HepG2 (cell line): ENCODE results near the gene DUS1L. TPM values are rescaled to one million over a fixed set of nuclear protein-coding genes. Genes with fewer than 3 reads are reported as not detected.
A peak's percentile ranks its signal among the peaks of the same experiment; 100 is the strongest.

Source experiments
- ATAC-seq: fragments of 200-7000 bp; cut with Tn5 transposase; 3 replicates; pipeline ENCODE4 v1.9.1; 2020; ENCODE audit warnings: mild to moderate bottlenecking, moderate library complexity
- BruUV-seq: library from RNA; stranded (reverse); fragments of 400-500 nt; replicated peaks from 2 replicates; lab custom pipeline; 2021; lab: Mats Ljungman, UMichigan
- CTCF ChIA-PET: fragments of 300-600 bp; formaldehyde crosslinking; extraction: SDS; loops from one replicate; lab custom pipeline; 2021; ENCODE audit warnings: low total read pairs, inconsistent platforms, low intra/inter-chr PET ratio; lab: Yijun Ruan, JAX
- POLR2A ChIA-PET: fragments of 350-600 bp; sonication (Branson Sonifier 250); formaldehyde crosslinking; loops from one replicate; lab custom pipeline; 2020; ENCODE audit warnings: antibody characterized with exemption, inconsistent platforms; lab: Yijun Ruan, JAX
- DNase-seq: peaks from one replicate; pipeline ENCODE4 v3.0.0-alpha.2; 2015; ENCODE audit warnings: low spot score
- FAIRE-seq: peaks from 3 replicates; lab custom pipeline; 2011; peaks lifted over from hg19 to GRCh38; lab: Jason Lieb, UNC
- H2AFZ ChIP-seq: one replicate; pipeline ENCODE4 v1.6.1; 2011; ENCODE audit warnings: low read length, inconsistent platforms
- H3K27ac ChIP-seq: fragments of 300-600 bp; 3 replicates; pipeline ENCODE4 v1.8.0; 2011; ENCODE audit warnings: mixed run types, mild to moderate bottlenecking, mixed read lengths, low read length, inconsistent platforms; ENCODE audit not compliant: insufficient read depth; ENCODE audit errors: extremely low read length
- H3K27me3 ChIP-seq, 2 experiments: fragments of 200-600 bp in 1 of 2; 2 replicates in 1 of 2; 3 replicates in 1 of 2; pipeline versions ENCODE4 v1.6.0 to v1.8.0; 2011; ENCODE audit warnings: low read length in 2 of 2, mild to moderate bottlenecking in 2 of 2, moderate library complexity in 2 of 2, inconsistent platforms in 1 of 2; ENCODE audit not compliant: insufficient read depth in 2 of 2, control insufficient read depth in 1 of 2
- H3K36me3 ChIP-seq, 2 experiments: fragments of 200-600 bp in 1 of 2; replicated peaks in 1 of 2; 2 replicates in 1 of 2; 3 replicates in 1 of 2; pipeline versions ENCODE4 v1.5.1 to v1.8.0; 2011; ENCODE audit warnings: low read length in 2 of 2, inconsistent platforms in 1 of 2; ENCODE audit not compliant: insufficient read depth in 2 of 2, control insufficient read depth in 1 of 2
- H3K4me1 ChIP-seq: 2 replicates; pipeline ENCODE4 v1.5.1; 2012; ENCODE audit warnings: low read length, inconsistent platforms; ENCODE audit not compliant: insufficient read depth
- H3K4me2 ChIP-seq: 2 replicates; pipeline ENCODE4 v1.6.0; 2011; ENCODE audit warnings: low read depth, low read length, inconsistent platforms
- H3K4me3 ChIP-seq, 3 experiments: fragments of 200-600 bp in 1 of 3; sonication (generic), shearing (Covaris generic) in 1 of 3; replicated peaks in 1 of 3; 2 replicates each; pipeline ENCODE4 v1.5.1; 2011 to 2016; ENCODE audit warnings: low read length in 3 of 3, inconsistent platforms in 2 of 3, low read depth in 2 of 3, mild to moderate bottlenecking in 2 of 3, control low read depth in 1 of 3, mixed read lengths in 1 of 3; ENCODE audit not compliant: insufficient read depth in 1 of 3
- H3K79me2 ChIP-seq: one replicate; pipeline ENCODE4 v1.6.1; 2011; ENCODE audit warnings: low read length, inconsistent platforms; ENCODE audit not compliant: insufficient read depth
- H3K9ac ChIP-seq: 2 replicates; pipeline ENCODE4 v1.6.0; 2011; ENCODE audit warnings: mild to moderate bottlenecking, low read depth, low read length, inconsistent platforms; ENCODE audit not compliant: insufficient read depth
- H3K9me3 ChIP-seq: 2 replicates; pipeline ENCODE4 v1.5.1; 2012; ENCODE audit warnings: mild to moderate bottlenecking, low read length
- H4K20me1 ChIP-seq: 2 replicates; pipeline ENCODE4 v1.6.0; 2011; ENCODE audit warnings: inconsistent platforms, mild to moderate bottlenecking, low read length, moderate library complexity; ENCODE audit not compliant: insufficient read depth
- BCL6 ChIP-seq: IDR thresholded peaks from 2 replicates; pipeline ENCODE4 v1.6.1; 2016; ENCODE audit warnings: missing genetic modification reagents, missing compliant biosample characterization
- CC2D1A ChIP-seq: sonication (generic); formaldehyde crosslinking; IDR thresholded peaks from 2 replicates; pipeline ENCODE4 v1.8.1; 2023; ENCODE audit warnings: mild to moderate bottlenecking, missing genetic modification reagents
- GZF1 ChIP-seq: sonication (generic); formaldehyde crosslinking; IDR thresholded peaks from 2 replicates; pipeline ENCODE4 v1.5.1; 2020; ENCODE audit warnings: mild to moderate bottlenecking, missing genetic modification reagents
- TEAD2 ChIP-seq: sonication (generic); formaldehyde crosslinking; IDR thresholded peaks from 2 replicates; pipeline ENCODE4 v1.9.0; 2021; ENCODE audit warnings: missing genetic modification reagents
- ZNF350 ChIP-seq: sonication (generic); formaldehyde crosslinking; IDR thresholded peaks from 2 replicates; pipeline ENCODE4 v1.4.0; 2020; ENCODE audit warnings: mild to moderate bottlenecking, low read depth, missing genetic modification reagents, borderline replicate concordance
- ZNF616 ChIP-seq: sonication (generic); formaldehyde crosslinking; IDR thresholded peaks from 2 replicates; pipeline ENCODE4 v1.5.0; 2020; ENCODE audit warnings: low read depth, mild to moderate bottlenecking, missing genetic modification reagents
- WGBS: methylation state at CpG from one replicate; pipeline ENCODE4 v1.1.6; 2017; ENCODE audit warnings: low lambda C conversion rate; 5-methylcytosine and 5-hydroxymethylcytosine counted together
- in situ Hi-C: cut with HindIII; loops from 2 replicates; pipeline ENCODE4 v1.10.0; 2017; ENCODE audit warnings: low pct_unique_long_range_greater_than_20kb; ENCODE audit not compliant: extremely low pct_ligation_motif_present
- intact Hi-C: fragments of 100-400 bp; cut with micrococcal nuclease; formaldehyde crosslinking; loops from one replicate; pipeline ENCODE4 v1.10.0; 2022; ENCODE audit not compliant: unreplicated experiment
- polyA plus RNA-seq, 8 experiments: library from polyadenylated mRNA; depleted of rRNA in 3 of 8; stranded (reverse) in 7 of 8; unstranded in 1 of 8; fragments of >200 nt; fragmentation: Illumina TruSeq in 4 of 8; extraction: Trizol in 4 of 8; gene quantifications; 2 replicates each; pipeline versions ENCODE4 v1.2.1 to v1.2.3, GENCODE V29; 2011 to 2016; ENCODE audit warnings: low read depth in 4 of 8, missing spikeins in 1 of 8, mixed read lengths in 1 of 8; ENCODE audit not compliant: insufficient read depth in 1 of 8
- total RNA-seq, 5 experiments: library from RNA; depleted of rRNA; stranded (reverse); fragments of >200 nt; fragmentation: Illumina TruSeq; extraction: Trizol; gene quantifications; 2 replicates each; pipeline ENCODE4 v1.2.3, GENCODE V29; 2016; ENCODE audit warnings: low read depth in 1 of 5
- TF ChIP-seq, protein P1 (sequence below): fragments of 450-650 bp; IDR thresholded peaks from 2 replicates; pipeline ENCODE4 v1.6.1; 2017
- TF ChIP-seq, protein P2 (sequence below): sonication (generic); formaldehyde crosslinking; IDR thresholded peaks from 2 replicates; pipeline ENCODE4 v1.4.0; 2020; ENCODE audit warnings: missing genetic modification reagents; ENCODE audit errors: not compliant biosample characterization
- TF ChIP-seq, protein P3 (sequence below): sonication (generic); formaldehyde crosslinking; IDR thresholded peaks from 2 replicates; pipeline ENCODE4 v1.5.0; 2020; ENCODE audit warnings: missing genetic modification reagents, mild to moderate bottlenecking, borderline replicate concordance
- TF ChIP-seq, protein P4 (sequence below), 2 experiments: fragments of 450-650 bp in 1 of 2; sonication (generic) in 1 of 2; formaldehyde crosslinking in 1 of 2; IDR thresholded peaks; 2 replicates each; pipeline versions ENCODE4 v1.6.1 to v1.8.0; 2016 to 2022; ENCODE audit warnings: antibody characterized with exemption in 1 of 2, mild to moderate bottlenecking in 1 of 2, missing genetic modification reagents in 1 of 2

Gene DUS1L
- total and polyA plus RNA-seq, 2 of the 13 experiments (the other 11 are each of a cell fraction or from before 2014, with no cell fraction given): 81.0 to 109 TPM

DNA sequence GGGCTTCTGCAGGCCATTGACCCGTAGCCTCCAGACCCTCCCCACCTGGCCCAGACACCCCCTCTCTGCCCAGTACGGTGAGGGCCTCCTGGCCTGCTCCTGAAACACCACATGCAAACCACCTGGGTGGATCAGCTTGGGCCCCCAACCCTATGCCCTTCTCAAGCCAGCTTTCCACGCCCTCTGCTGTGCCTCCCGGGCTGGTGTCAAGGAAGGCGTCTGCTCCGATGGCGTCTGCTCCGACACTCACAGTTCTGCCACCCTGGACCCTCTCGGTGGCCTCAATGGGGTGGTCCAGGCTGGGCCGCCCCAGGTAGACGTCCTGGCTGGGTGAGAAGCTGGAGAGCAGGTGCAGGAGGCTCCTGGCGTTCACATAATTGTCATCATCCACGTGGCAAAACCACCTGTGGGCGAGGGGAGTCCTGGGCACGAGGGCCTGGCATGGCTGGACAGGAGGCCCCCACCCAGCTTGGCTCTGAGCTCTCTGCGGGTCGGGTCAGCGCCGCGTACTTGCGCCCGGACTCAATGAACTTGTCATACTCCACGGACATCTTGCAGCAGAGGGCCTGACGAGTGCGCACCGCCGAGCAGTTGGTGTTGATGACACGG, 15.3 kb downstream of the DUS1L start:
- Histone ChIP-seq H2AFZ (no peak overlapping the region), H4K20me1 (no peaks in the 10 kb centered on the region; the same call in 1 of the 2 replicates), H3K9me3 (no peaks in the 10 kb centered on the region), H3K9ac (peak overlapping the region; percentile 88), H3K79me2 (peaks cover 37% of the 10 kb centered on the region), H3K4me2 (peak overlapping the region; percentile 100), H3K36me3 (peaks cover 14 to 42% of the 10 kb centered on the region in 2 experiments), H3K4me3 (peak overlapping the region; percentile 76 to 99 (median 95)), H3K4me1 (peaks cover 41% of the 10 kb centered on the region), H3K27ac (peak overlapping the region; percentile 71), H3K27me3 (no peaks in the 10 kb centered on the region; a peak in 2 of 5 replicates)
- 87% methylated on average over 17 of the region's 28 CpGs for WGBS
- FAIRE-seq: no peak
- DNase-seq: no peak
- in situ Hi-C loops: no loop called here
- intact Hi-C loops: loop anchor here (5.0 kb wide), 1 partner anchor 47 kb away; the partner anchor contains the start of gene FASN
- TSS peak; percentile 44 for BruUV-seq
- ATAC-seq: no peak
- ChIA-PET CTCF (no interaction called here), POLR2A (interaction anchor here (1.0 to 3.4 kb wide), 5 partner anchors 9 to 180 kb away, joined by 3 to 33 read pairs (median 6); partner anchors contain the start of genes CENPX, DCXR, DUS1L and LRRC45)
- TF ChIP-seq TEAD2 (CRISPR knock-in tag): no peak
- TF ChIP-seq ZNF616 (CRISPR knock-in tag): no peak
- TF ChIP-seq GZF1: peak; percentile 17; the same call in 1 of the 2 replicates
- TF ChIP-seq, protein P1, sequence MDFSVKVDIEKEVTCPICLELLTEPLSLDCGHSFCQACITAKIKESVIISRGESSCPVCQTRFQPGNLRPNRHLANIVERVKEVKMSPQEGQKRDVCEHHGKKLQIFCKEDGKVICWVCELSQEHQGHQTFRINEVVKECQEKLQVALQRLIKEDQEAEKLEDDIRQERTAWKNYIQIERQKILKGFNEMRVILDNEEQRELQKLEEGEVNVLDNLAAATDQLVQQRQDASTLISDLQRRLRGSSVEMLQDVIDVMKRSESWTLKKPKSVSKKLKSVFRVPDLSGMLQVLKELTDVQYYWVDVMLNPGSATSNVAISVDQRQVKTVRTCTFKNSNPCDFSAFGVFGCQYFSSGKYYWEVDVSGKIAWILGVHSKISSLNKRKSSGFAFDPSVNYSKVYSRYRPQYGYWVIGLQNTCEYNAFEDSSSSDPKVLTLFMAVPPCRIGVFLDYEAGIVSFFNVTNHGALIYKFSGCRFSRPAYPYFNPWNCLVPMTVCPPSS: no peak
- TF ChIP-seq ZNF350 (CRISPR knock-in tag): no peak
- no peak for TF ChIP-seq CC2D1A (CRISPR knock-in tag)
- TF ChIP-seq, protein P2, sequence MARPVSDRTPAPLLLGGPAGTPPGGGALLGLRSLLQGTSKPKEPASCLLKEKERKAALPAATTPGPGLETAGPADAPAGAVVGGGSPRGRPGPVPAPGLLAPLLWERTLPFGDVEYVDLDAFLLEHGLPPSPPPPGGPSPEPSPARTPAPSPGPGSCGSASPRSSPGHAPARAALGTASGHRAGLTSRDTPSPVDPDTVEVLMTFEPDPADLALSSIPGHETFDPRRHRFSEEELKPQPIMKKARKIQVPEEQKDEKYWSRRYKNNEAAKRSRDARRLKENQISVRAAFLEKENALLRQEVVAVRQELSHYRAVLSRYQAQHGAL (CRISPR knock-in tag): no peak
- TF ChIP-seq, protein P3, sequence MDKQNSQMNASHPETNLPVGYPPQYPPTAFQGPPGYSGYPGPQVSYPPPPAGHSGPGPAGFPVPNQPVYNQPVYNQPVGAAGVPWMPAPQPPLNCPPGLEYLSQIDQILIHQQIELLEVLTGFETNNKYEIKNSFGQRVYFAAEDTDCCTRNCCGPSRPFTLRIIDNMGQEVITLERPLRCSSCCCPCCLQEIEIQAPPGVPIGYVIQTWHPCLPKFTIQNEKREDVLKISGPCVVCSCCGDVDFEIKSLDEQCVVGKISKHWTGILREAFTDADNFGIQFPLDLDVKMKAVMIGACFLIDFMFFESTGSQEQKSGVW (CRISPR knock-in tag): no peak
- no peak for TF ChIP-seq BCL6 (CRISPR knock-in tag)
- TF ChIP-seq, protein P4, sequence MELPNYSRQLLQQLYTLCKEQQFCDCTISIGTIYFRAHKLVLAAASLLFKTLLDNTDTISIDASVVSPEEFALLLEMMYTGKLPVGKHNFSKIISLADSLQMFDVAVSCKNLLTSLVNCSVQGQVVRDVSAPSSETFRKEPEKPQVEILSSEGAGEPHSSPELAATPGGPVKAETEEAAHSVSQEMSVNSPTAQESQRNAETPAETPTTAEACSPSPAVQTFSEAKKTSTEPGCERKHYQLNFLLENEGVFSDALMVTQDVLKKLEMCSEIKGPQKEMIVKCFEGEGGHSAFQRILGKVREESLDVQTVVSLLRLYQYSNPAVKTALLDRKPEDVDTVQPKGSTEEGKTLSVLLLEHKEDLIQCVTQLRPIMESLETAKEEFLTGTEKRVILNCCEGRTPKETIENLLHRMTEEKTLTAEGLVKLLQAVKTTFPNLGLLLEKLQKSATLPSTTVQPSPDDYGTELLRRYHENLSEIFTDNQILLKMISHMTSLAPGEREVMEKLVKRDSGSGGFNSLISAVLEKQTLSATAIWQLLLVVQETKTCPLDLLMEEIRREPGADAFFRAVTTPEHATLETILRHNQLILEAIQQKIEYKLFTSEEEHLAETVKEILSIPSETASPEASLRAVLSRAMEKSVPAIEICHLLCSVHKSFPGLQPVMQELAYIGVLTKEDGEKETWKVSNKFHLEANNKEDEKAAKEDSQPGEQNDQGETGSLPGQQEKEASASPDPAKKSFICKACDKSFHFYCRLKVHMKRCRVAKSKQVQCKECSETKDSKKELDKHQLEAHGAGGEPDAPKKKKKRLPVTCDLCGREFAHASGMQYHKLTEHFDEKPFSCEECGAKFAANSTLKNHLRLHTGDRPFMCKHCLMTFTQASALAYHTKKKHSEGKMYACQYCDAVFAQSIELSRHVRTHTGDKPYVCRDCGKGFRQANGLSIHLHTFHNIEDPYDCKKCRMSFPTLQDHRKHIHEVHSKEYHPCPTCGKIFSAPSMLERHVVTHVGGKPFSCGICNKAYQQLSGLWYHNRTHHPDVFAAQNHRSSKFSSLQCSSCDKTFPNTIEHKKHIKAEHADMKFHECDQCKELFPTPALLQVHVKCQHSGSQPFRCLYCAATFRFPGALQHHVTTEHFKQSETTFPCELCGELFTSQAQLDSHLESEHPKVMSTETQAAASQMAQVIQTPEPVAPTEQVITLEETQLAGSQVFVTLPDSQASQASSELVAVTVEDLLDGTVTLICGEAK (IDR thresholded peaks at IDR 0.05): no peak
- TF ChIP-seq, protein P4 (CRISPR knock-in tag; IDR thresholded peaks at IDR 0.05): no peak
